D721Med (cell line): Measurements from ENCODE around the gene ULK4.

Source experiments
- DNase-seq: peaks from one replicate; pipeline ENCODE4 v3.0.0; 2011; ENCODE audit warnings: low spot score; ENCODE audit not compliant: insufficient read length
- FAIRE-seq: peaks from 2 replicates; lab custom pipeline; 2011; peaks lifted over from hg19 to GRCh38; lab: Jason Lieb, UNC
- TF ChIP-seq, protein P1 (sequence below): IDR thresholded peaks from 2 replicates; pipeline ENCODE4 v1.5.1; 2012; ENCODE audit warnings: mild to moderate bottlenecking, control low read depth; ENCODE audit not compliant: insufficient read depth; ENCODE audit errors: missing control alignments

ULK4 gene

DNA sequence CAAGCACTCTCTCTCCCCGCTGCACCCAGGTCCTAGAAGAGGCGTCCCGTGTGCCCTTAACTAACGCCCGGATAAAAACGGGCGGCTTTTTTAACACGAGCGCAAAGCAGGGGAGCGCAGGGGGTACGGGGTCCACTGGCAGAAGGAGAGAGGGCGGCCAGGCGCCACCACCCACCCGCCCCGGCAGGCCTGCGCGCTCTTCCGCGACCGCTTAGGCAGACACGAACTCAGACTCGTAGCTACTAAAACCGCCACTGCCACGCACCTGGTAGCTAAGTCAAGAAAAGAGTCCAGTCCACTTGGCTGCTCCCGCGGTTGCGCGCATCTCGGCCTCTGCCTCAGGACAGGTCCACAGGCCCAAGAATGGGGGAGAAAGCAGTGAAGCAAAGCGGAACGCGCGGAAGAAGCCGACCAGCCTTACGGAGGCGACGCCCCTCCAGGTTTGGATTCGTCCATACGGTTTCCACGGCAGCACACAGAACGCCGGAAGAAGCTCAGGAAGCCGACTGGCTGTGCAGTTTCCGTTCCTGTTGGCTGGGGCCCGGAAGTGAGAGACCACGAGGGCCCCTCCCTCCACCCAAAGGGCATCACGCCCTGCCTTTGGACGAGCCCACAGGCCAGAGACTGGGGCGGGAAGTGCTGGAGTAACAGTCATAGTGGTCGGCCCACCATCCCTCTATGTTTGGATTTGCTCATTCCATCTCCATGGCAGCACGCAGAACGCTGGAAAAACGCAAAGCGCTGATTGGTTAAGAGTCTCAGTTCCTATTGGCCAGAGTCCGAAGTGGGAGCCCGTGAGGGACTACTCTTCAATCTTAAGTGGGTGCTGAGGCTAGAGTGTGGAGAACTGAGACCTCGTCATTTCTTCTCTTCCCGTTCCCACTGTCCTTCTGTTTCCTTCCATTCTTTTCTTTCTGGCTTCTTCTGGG, at the start of gene ULK4:
ULK4 (minus strand) TSS at position 353 of the 929 bp plus-strand sequence. CDS start 7,344 bp downstream, outside the sequence.
- TF ChIP-seq, protein P1, sequence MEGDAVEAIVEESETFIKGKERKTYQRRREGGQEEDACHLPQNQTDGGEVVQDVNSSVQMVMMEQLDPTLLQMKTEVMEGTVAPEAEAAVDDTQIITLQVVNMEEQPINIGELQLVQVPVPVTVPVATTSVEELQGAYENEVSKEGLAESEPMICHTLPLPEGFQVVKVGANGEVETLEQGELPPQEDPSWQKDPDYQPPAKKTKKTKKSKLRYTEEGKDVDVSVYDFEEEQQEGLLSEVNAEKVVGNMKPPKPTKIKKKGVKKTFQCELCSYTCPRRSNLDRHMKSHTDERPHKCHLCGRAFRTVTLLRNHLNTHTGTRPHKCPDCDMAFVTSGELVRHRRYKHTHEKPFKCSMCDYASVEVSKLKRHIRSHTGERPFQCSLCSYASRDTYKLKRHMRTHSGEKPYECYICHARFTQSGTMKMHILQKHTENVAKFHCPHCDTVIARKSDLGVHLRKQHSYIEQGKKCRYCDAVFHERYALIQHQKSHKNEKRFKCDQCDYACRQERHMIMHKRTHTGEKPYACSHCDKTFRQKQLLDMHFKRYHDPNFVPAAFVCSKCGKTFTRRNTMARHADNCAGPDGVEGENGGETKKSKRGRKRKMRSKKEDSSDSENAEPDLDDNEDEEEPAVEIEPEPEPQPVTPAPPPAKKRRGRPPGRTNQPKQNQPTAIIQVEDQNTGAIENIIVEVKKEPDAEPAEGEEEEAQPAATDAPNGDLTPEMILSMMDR: no peak
- no peak for FAIRE-seq
- peak; percentile 61 for DNase-seq

DNA sequence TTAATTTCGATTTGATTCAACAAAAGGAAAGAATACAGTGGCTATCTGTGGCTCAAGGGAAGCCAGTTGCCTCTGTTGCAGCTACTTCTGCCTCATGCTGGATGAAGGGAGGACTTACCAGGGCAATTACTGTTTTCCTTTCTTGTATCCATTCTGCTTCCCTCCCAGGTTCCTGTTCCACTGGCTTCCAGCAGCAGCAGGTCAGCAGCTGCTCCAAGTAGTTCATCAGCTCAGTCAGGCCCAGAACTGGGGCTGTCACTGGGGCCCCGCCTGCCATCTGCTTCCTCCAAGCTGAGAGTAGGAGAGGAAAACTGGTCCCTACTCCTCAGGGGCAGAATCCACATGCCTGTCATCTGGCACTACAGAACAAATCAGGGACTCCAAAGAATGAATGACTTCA, 48.6 kb upstream of the ULK4 start:
- TF ChIP-seq, protein P1: no peak
- DNase-seq: no peak
- FAIRE-seq: no peak

DNA sequence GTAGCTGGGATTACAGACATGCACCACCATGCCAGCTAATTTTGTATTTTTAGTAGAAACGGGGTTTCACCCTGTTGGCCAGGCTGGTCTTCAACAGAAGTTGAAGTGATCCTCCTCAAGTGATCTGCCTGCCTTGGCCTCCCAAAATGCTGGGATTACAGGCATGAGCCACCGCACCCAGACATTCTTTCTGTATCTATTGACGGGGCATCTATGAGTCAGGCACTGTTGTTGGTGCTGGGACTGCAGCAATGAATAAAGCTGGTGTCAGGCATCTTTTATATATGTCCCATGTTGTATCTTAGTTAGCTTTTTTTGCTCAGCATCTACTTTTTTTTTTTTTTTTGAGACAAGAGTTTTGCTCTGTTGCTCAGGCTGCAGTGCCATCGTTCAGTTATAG, 47.6 kb upstream of the ULK4 start:
- FAIRE-seq (no peak), DNase-seq (no peak)
- TF ChIP-seq, protein P1: no peak

DNA sequence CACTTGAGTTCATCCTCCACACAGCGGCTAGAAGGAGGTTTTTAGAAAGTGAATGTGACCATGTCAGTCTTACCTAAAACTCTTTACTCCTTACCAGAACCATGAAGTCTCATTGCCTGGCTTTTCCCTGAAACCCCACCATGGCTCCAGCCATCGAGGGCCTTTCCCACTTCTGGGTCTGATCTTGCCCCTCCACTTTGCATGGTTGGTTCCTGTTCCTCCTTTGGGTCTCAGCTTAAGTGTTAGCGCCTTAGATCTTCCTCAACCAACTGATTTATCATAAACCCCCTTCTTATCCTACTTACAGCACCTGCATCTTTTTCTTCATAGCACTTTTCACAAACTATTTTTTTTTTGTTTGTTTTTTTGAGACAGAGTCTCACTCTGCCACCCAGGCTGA, 45.9 kb upstream of the ULK4 start:
- DNase-seq: no peak
- FAIRE-seq: no peak
- TF ChIP-seq, protein P1: no peak

DNA sequence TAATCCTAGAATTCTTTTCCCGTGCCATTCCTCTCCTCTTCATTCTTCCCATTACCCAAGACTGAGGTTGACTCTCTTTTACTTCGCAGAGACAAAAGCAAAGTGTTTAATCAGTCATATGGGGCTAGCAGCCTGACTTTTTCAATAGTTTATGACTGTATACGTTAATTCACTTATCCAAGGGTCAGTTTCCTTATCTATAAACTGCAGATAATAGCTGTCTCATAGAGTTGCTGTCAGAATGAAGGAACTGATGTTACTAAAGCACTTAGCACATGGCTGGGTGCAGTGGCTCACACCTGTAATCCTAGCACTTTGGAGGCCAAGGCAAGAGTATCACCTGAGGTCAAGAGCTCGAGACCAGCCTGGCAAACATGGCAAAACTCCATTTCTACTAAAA, 43.5 kb upstream of the ULK4 start:
- TF ChIP-seq, protein P1: no peak
- DNase-seq: no peak
- FAIRE-seq: no peak

DNA sequence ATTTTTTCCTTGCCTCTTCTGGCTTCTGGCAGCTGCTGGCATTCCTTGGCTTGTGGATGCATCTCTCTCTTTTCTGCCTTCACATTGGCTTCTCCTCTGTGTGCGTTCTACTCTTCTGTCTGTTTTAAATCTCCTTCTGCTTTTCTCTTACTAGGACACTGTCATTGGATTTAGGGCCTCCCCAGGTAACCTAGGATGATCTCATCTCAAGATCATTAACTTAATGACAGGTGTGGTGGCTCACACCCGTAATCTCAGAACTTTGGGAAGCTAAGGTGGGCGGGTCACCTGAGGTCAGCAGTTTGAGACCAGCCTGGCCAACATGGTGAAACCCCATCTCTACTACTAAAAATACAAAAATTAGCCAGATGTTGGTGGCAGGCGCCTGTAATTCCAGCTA, 40.9 kb upstream of the ULK4 start:
- TF ChIP-seq, protein P1: no peak
- DNase-seq (no peak), FAIRE-seq (no peak)

DNA sequence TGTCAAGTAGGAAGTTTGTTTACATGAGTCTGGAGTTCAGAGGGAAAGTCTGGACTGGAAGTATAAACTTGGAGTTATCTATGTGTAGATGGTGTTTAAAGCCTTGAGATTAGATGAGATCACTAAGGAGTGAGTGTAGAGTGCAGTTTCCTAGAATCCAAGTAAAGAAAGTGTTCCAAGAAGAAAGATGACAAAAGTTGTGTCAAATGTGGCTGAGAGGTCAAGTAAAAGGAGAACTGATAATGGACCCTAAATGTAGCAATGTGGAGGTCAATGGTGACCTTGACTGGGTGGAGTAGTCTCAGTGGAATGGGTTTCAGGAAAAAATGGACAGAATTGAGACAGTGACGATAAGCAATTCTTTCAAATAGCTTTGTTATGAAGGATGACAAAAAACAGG, 39.9 kb upstream of the ULK4 start:
- TF ChIP-seq, protein P1: no peak
- DNase-seq (no peak), FAIRE-seq (no peak)
